WTC11 (cell line): ENCODE results near the gene ANGEL2. TPM values are rescaled to one million over a fixed set of nuclear protein-coding genes. Genes with fewer than 3 reads are reported as not detected.

Experiments used
- ATAC-seq: fragments of 200-7000 bp; cut with Tn5 transposase; 2 replicates; pipeline ENCODE4 v1.10.0; 2021; ENCODE audit warnings: mild to moderate bottlenecking, moderate library complexity
- CTCF ChIA-PET: fragments of 300-600 bp; sonication (Branson Sonifier 250); formaldehyde crosslinking; loops from one replicate; lab custom pipeline; 2021; ENCODE audit warnings: antibody characterized with exemption; lab: Charles Lee
- POLR2A ChIA-PET: fragments of 350-600 bp; sonication (Branson Sonifier 250); formaldehyde crosslinking; loops from one replicate; lab custom pipeline; 2021; ENCODE audit warnings: antibody characterized with exemption; lab: Charles Lee
- DNase-seq: peaks from one replicate; pipeline ENCODE4 v3.0.0; 2021; ENCODE audit warnings: low spot score
- H3K27ac Mint-ChIP-seq: 2 replicates; pipeline ENCODE4 v1.8.0; 2021; ENCODE audit warnings: mixed read lengths
- H3K27me3 Mint-ChIP-seq: 2 replicates; pipeline ENCODE4 v1.8.0; 2021; ENCODE audit warnings: low read depth, mild to moderate bottlenecking, moderate library complexity, mixed read lengths
- H3K36me3 Mint-ChIP-seq: 2 replicates; pipeline ENCODE4 v1.8.0; 2021; ENCODE audit warnings: mixed read lengths
- H3K4me1 Mint-ChIP-seq: 2 replicates; pipeline ENCODE4 v1.8.0; 2022; ENCODE audit warnings: mixed read lengths
- H3K4me3 Mint-ChIP-seq: 2 replicates; pipeline ENCODE4 v1.8.0; 2021; ENCODE audit warnings: mild to moderate bottlenecking, moderate library complexity, mixed read lengths
- H3K9me3 Mint-ChIP-seq: 2 replicates; pipeline ENCODE4 v1.8.0; 2021; ENCODE audit warnings: mixed read lengths
- CTCF ChIP-seq: fragments of 200-600 bp; IDR thresholded peaks from 2 replicates; pipeline ENCODE4 v1.8.0; 2022; ENCODE audit warnings: antibody characterized with exemption
- ESRRA ChIP-seq: sonication (generic); formaldehyde crosslinking; IDR thresholded peaks from 2 replicates; pipeline ENCODE4 v1.8.1; 2022; ENCODE audit warnings: mild to moderate bottlenecking, missing genetic modification reagents, borderline replicate concordance
- FOXJ3 ChIP-seq: sonication (generic); formaldehyde crosslinking; IDR thresholded peaks from 2 replicates; pipeline ENCODE4 v1.9.0; 2021; ENCODE audit warnings: missing genetic modification reagents, mild to moderate bottlenecking, borderline replicate concordance
- GABPB1 ChIP-seq: sonication (generic); formaldehyde crosslinking; IDR thresholded peaks from 2 replicates; pipeline ENCODE4 v1.8.1; 2023; ENCODE audit warnings: mild to moderate bottlenecking, missing genetic modification reagents
- GTF2I ChIP-seq: fragments of 250-450 bp; sonication (Bioruptor Pico); conservative IDR thresholded peaks from 2 replicates; pipeline ENCODE4 v1.4.0; 2021; ENCODE audit warnings: mild to moderate bottlenecking
- KAT7 ChIP-seq: sonication (generic); formaldehyde crosslinking; IDR thresholded peaks from 2 replicates; pipeline ENCODE4 v1.8.1; 2023; ENCODE audit warnings: missing genetic modification reagents, mild to moderate bottlenecking, borderline replicate concordance
- NR2C2 ChIP-seq: sonication (generic); formaldehyde crosslinking; IDR thresholded peaks from 2 replicates; pipeline ENCODE4 v1.8.0; 2022; ENCODE audit warnings: mild to moderate bottlenecking, missing genetic modification reagents
- NR3C1 ChIP-seq: sonication (generic); formaldehyde crosslinking; conservative IDR thresholded peaks from 2 replicates; pipeline ENCODE4 v1.8.1; 2023; ENCODE audit warnings: low read depth, mild to moderate bottlenecking, missing genetic modification reagents
- PRRX2 ChIP-seq: fragments of 250-450 bp; sonication (Bioruptor Pico); IDR thresholded peaks from 2 replicates; pipeline ENCODE4 v1.8.0; 2021; ENCODE audit warnings: mild to moderate bottlenecking
- TCF7 ChIP-seq: sonication (generic); formaldehyde crosslinking; IDR thresholded peaks from 2 replicates; pipeline ENCODE4 v1.8.0; 2022; ENCODE audit warnings: mild to moderate bottlenecking, low read depth, missing genetic modification reagents, moderate library complexity
- USF2 ChIP-seq: sonication (generic); formaldehyde crosslinking; IDR thresholded peaks from 2 replicates; pipeline ENCODE4 v1.8.1; 2023; ENCODE audit warnings: mild to moderate bottlenecking, missing genetic modification reagents, moderate library complexity
- ZNF317 ChIP-seq: sonication (generic); formaldehyde crosslinking; IDR thresholded peaks from 2 replicates; pipeline ENCODE4 v1.8.1; 2023; ENCODE audit warnings: low read depth, mild to moderate bottlenecking, moderate library complexity, missing genetic modification reagents, borderline replicate concordance
- ZNF416 ChIP-seq: fragments of 250-450 bp; sonication (Bioruptor Pico); IDR thresholded peaks from 2 replicates; pipeline ENCODE4 v1.9.0; 2021; ENCODE audit warnings: mild to moderate bottlenecking, inconsistent platforms
- ZNF423 ChIP-seq: fragments of 250-450 bp; sonication (Bioruptor Pico); IDR thresholded peaks from 2 replicates; pipeline ENCODE4 v2.1.2; 2022; ENCODE audit warnings: mild to moderate bottlenecking, moderate library complexity
- ZNF671 ChIP-seq: fragments of 250-450 bp; sonication (Bioruptor Pico); IDR thresholded peaks from 2 replicates; pipeline ENCODE4 v1.8.0; 2021; ENCODE audit warnings: mild to moderate bottlenecking
- total RNA-seq: library from RNA; stranded (reverse); gene quantifications from 3 replicates; pipeline ENCODE4 v1.2.3, GENCODE V29; 2021
- TF ChIP-seq, protein P1 (sequence below): fragments of 250-450 bp; sonication (Bioruptor Pico); IDR thresholded peaks from 2 replicates; pipeline ENCODE4 v1.9.0; 2021; ENCODE audit warnings: mild to moderate bottlenecking, borderline replicate concordance
- TF ChIP-seq, protein P2 (sequence below): sonication (generic); formaldehyde crosslinking; IDR thresholded peaks from 2 replicates; pipeline ENCODE4 v1.8.1; 2022; ENCODE audit warnings: low read depth, mild to moderate bottlenecking, moderate library complexity, missing genetic modification reagents, borderline replicate concordance

The ANGEL2 gene
- total RNA-seq, 1 experiment from 2014 or later: 38.6 TPM

DNA sequence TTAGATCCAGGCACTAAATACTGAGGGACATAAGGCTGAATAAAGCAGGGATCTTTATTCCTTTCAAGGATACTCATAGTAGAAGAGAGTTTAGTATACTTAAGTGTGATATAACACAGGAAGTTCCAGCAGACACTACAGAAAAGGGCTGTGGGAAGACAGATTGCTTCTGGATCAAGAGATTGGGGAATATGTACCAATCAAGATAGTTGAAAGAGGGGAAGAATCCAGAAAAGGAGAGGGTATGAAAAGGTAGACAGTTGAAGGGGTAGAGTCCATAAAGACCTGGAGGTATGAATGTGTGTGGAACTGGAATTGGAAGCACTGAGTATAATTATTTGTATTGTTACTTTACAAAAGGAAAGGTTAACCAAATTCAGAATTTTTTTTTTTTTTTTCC is 37.8 kb upstream of the ANGEL2 start:
- H3K27me3 Mint-ChIP-seq: no peaks in the 10 kb centered on the region
- no peak overlapping the region for H3K27ac Mint-ChIP-seq
- peaks cover 38% of the 10 kb centered on the region for H3K4me1 Mint-ChIP-seq
- peaks cover 2% of the 10 kb centered on the region; the same call in 1 of the 2 replicates for H3K36me3 Mint-ChIP-seq
- ChIA-PET CTCF (no interaction called here), POLR2A (no interaction called here)
- TF ChIP-seq CTCF: no peak
- TF ChIP-seq GTF2I (CRISPR knock-in tag): no peak
- no peak for TF ChIP-seq ZNF671 (CRISPR knock-in tag)
- TF ChIP-seq, protein P1, sequence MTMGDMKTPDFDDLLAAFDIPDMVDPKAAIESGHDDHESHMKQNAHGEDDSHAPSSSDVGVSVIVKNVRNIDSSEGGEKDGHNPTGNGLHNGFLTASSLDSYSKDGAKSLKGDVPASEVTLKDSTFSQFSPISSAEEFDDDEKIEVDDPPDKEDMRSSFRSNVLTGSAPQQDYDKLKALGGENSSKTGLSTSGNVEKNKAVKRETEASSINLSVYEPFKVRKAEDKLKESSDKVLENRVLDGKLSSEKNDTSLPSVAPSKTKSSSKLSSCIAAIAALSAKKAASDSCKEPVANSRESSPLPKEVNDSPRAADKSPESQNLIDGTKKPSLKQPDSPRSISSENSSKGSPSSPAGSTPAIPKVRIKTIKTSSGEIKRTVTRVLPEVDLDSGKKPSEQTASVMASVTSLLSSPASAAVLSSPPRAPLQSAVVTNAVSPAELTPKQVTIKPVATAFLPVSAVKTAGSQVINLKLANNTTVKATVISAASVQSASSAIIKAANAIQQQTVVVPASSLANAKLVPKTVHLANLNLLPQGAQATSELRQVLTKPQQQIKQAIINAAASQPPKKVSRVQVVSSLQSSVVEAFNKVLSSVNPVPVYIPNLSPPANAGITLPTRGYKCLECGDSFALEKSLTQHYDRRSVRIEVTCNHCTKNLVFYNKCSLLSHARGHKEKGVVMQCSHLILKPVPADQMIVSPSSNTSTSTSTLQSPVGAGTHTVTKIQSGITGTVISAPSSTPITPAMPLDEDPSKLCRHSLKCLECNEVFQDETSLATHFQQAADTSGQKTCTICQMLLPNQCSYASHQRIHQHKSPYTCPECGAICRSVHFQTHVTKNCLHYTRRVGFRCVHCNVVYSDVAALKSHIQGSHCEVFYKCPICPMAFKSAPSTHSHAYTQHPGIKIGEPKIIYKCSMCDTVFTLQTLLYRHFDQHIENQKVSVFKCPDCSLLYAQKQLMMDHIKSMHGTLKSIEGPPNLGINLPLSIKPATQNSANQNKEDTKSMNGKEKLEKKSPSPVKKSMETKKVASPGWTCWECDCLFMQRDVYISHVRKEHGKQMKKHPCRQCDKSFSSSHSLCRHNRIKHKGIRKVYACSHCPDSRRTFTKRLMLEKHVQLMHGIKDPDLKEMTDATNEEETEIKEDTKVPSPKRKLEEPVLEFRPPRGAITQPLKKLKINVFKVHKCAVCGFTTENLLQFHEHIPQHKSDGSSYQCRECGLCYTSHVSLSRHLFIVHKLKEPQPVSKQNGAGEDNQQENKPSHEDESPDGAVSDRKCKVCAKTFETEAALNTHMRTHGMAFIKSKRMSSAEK: no peak
- TF ChIP-seq NR3C1 (CRISPR knock-in tag): no peak
- no peak for TF ChIP-seq USF2 (CRISPR knock-in tag)
- TF ChIP-seq, protein P2, sequence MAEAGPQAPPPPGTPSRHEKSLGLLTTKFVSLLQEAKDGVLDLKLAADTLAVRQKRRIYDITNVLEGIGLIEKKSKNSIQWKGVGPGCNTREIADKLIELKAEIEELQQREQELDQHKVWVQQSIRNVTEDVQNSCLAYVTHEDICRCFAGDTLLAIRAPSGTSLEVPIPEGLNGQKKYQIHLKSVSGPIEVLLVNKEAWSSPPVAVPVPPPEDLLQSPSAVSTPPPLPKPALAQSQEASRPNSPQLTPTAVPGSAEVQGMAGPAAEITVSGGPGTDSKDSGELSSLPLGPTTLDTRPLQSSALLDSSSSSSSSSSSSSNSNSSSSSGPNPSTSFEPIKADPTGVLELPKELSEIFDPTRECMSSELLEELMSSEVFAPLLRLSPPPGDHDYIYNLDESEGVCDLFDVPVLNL (CRISPR knock-in tag): no peak
- no peak overlapping the region for H3K4me3 Mint-ChIP-seq
- H3K9me3 Mint-ChIP-seq: peaks cover 9% of the 10 kb centered on the region
- no peak for ATAC-seq
- no peak for DNase-seq

DNA sequence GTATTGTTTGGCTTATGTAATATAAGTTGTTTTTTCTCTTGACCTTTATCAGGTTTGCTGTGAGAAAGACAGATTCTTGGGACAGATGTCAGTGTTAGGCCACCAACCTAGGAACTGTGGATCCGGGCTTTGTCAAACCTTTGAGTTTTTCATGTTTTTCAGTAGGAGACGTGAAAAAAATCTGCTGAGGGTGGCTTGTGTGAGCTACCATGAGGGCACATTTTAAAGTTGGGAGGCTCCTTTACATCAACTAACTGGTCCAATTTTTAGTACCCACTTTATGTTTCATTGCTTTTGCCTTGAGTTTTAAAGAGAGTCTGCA is 36.2 kb upstream of the ANGEL2 start:
- DNase-seq (no peak), ATAC-seq (no peak)
- H3K4me3 Mint-ChIP-seq: peak overlapping the region; percentile 97
- CTCF ChIA-PET: interaction anchor here (1.3 kb wide), 1 partner anchor 302 kb away, joined by 5 read pairs; no protein-coding TSS in a partner anchor
- TF ChIP-seq PRRX2 (CRISPR knock-in tag) (no peak), ZNF423 (CRISPR knock-in tag) (no peak), FOXJ3 (CRISPR knock-in tag) (no peak), USF2 (CRISPR knock-in tag) (no peak), ZNF416 (CRISPR knock-in tag) (no peak), ESRRA (CRISPR knock-in tag) (no peak), NR2C2 (no peak), KAT7 (no peak), TCF7 (no peak), GABPB1 (CRISPR knock-in tag) (no peak), ZNF317 (CRISPR knock-in tag) (no peak)
- TF ChIP-seq, all 79 proteins: peak for 0
- POLR2A ChIA-PET: no interaction called here
- H3K36me3 Mint-ChIP-seq: peaks cover 2% of the 10 kb centered on the region; the same call in 1 of the 2 replicates
- H3K27ac Mint-ChIP-seq: no peak overlapping the region
- H3K9me3 Mint-ChIP-seq: peaks cover 9% of the 10 kb centered on the region
- H3K27me3 Mint-ChIP-seq: no peaks in the 10 kb centered on the region
- peaks cover 38% of the 10 kb centered on the region for H3K4me1 Mint-ChIP-seq
